NB4 (cell line): ENCODE data around the gene KAT2A.

Source experiments
- DNase-seq: peaks from one replicate; pipeline ENCODE4 v3.0.0; 2010; ENCODE audit warnings: low read depth
- H3K4me3 ChIP-seq: one replicate; pipeline ENCODE4 v1.5.1; 2011; ENCODE audit warnings: mild to moderate bottlenecking, low read depth, low read length, moderate library complexity
- CTCF ChIP-seq: IDR thresholded peaks from one replicate; pipeline ENCODE4 v1.5.1; 2012; ENCODE audit warnings: low read depth, low read length
- MAX ChIP-seq: IDR thresholded peaks from 2 replicates; pipeline ENCODE4 v1.6.1; 2011; ENCODE audit warnings: low read depth, low read length
- MYC ChIP-seq: IDR thresholded peaks from 2 replicates; pipeline ENCODE4 v1.6.1; 2011; ENCODE audit warnings: low read depth, low read length
- POLR2A ChIP-seq: IDR thresholded peaks from 2 replicates; pipeline ENCODE4 v1.6.1; 2011; ENCODE audit warnings: mild to moderate bottlenecking; ENCODE audit not compliant: insufficient read length; ENCODE audit errors: extremely low read depth

Gene KAT2A

GRCh38 chr17:42079541-42079940, 41.6 kb downstream of the KAT2A start:
- TF ChIP-seq MYC = no peak
- TF ChIP-seq POLR2A = no peak
- TF ChIP-seq MAX = no peak
- no peak for TF ChIP-seq CTCF
- no peak overlapping the region for H3K4me3 ChIP-seq
- DNase-seq = no peak

- DNase-seq = peak; percentile 38
- no peak overlapping the region for H3K4me3 ChIP-seq
- TF ChIP-seq POLR2A = no peak
- TF ChIP-seq MYC = no peak
- TF ChIP-seq MAX = no peak
- no peak for TF ChIP-seq CTCF
Measured at GRCh38 chr17:42078396-42079043, 42.6 kb downstream of the KAT2A start.

DNA sequence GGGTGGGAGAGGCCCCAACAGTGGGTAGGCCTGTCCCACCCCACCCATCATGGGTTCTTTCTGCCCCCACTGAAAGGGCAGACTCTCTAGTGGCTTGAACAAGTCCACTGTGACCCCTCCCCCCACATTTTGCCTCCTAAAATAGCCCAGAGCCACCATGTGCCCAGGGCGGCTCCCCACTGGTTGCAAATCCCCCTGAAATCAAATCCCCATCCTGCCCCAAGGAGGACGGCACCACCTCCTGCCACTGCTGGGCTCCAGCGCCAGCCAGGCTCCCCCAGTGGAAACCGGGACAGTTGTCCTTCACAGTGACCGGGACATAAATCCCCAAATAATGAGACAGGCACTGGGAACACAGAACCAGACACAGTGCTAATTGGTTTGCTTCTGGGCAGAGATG, 43.4 kb downstream of the KAT2A start:
- no peak overlapping the region for H3K4me3 ChIP-seq
- TF ChIP-seq MAX (no peak), CTCF (no peak), MYC (no peak), POLR2A (no peak)
- DNase-seq = no peak

- no peak overlapping the region for H3K4me3 ChIP-seq
- TF ChIP-seq MYC (no peak), CTCF (no peak), POLR2A (no peak), MAX (no peak)
- no peak for DNase-seq
Measured at GRCh38 chr17:42076797-42077559, 44.2 kb downstream of the KAT2A start.

GRCh38 chr17:42075789-42076188, 45.4 kb downstream of the KAT2A start:
- H3K4me3 ChIP-seq = no peak overlapping the region
- no peak for DNase-seq
- TF ChIP-seq MAX (no peak), MYC (no peak), CTCF (no peak), POLR2A (no peak)
